Breast epithelium (tissue), 3 donors: ENCODE results near the gene PIK3R2.

Source experiments
- CTCF ChIP-seq, 3 donors: fragments of 450-650 bp; IDR thresholded peaks; one replicate each; pipeline ENCODE4 v1.5.1; 2016 to 2017; ENCODE audit warnings: antibody characterized with exemption in 3 of 3, mild to moderate bottlenecking in 3 of 3, moderate library complexity in 3 of 3
- POLR2AphosphoS5 ChIP-seq, 3 donors: sonication (generic); formaldehyde crosslinking; IDR thresholded peaks; one replicate each; pipeline ENCODE4 v1.6.1; 2017; ENCODE audit warnings: antibody characterized with exemption in 3 of 3

GRCh38 chr19:18152817-18153555 lies at the start of gene PIK3R2:
- TF ChIP-seq POLR2AphosphoS5 (IDR thresholded peaks at IDR 0.05) (no peak), CTCF (IDR thresholded peaks at IDR 0.05) (no peak)
